Muscle of back (tissue), 11 donors: ENCODE data around the gene SP7. TPM values are rescaled to one million over a fixed set of nuclear protein-coding genes. Genes with fewer than 3 reads are reported as not detected.
A peak's percentile ranks its signal among the peaks of the same experiment; 100 is the strongest.
"Not testable (repeated sequence)": the region's sequence is repeated elsewhere in the genome, so short reads cannot be mapped to it uniquely, and the experiment has no call there.

Experiments
- DNase-seq, 3 donors: peaks; one replicate each; pipeline versions ENCODE4 v3.0.0 to v3.0.0-alpha.2; 2013
- polyA plus RNA-seq, 10 donors: library from polyadenylated mRNA; unstranded; fragments of 120-200 nt; gene quantifications; one replicate each; pipeline ENCODE4 v1.2.1, GENCODE V29; 2013; ENCODE audit not compliant: insufficient read length in 10 of 10

SP7 gene
- polyA plus RNA-seq, 10 donors, result 0.10 to 0.22 (median 0.20) TPM; not detected in 5

- DNase-seq, result no peak
These were observed 11.8 kb upstream of the SP7 start for GRCh38 chr12:53347905-53348304.

DNA sequence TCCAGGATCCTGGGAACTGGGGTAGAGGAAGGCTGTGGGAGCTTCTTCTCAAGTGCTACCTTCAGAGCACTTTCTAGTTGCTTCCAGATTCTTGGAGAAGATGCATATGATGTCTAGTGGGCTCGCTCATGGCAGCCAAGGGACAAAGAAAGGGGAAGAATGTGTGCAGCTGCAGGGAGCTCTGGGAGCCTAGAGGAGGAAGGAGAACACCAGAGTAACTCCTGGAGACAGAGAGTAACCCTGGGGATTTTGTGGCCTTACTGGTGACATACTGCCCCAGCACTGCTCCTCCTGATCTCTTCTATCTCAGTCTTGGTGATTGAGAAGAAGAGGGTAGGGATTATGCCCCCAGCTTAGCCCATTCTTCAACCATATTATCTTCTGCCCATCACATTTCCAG, 10.3 kb upstream of the SP7 start:
- no peak for DNase-seq

DNA sequence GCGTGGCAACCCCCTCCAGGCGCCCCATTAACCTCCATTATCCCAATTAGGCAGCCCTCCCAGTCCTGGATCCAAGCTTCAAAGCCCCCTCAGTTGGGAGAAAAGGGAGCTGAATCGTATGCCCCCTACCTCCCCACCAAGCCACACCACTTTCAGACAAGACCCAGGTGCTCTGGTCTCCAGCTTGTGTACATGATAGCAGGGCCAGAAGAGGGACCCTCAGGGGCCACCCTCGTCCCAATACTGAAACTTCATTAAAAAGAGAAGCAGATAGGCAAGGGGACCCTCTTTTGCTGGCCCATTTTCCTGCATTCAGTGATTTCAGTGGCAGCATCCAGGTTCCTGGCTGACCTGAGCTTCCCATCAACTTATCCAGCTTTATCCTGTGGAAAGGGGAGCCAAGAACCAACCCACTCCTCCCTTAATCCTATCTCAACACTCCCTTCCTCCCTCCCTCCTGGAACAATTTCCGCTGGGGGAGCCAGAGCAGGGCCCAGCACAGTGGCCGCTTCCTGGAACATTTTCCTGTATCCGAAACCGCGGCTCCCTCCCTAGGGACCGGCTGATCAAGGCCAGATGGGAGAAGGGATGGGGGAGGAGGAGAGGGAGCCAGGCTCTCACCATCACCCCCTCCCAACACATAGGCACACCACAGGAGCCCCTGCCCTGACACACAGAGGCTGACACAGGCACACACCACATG, 9.5 kb upstream of the SP7 start:
- DNase-seq, result peak; percentile 46 to 74 (median 71)

GRCh38 chr12:53344824-53345485, 8.8 kb upstream of the SP7 start:
- peak; percentile 80 to 95 (median 88) for DNase-seq

DNA sequence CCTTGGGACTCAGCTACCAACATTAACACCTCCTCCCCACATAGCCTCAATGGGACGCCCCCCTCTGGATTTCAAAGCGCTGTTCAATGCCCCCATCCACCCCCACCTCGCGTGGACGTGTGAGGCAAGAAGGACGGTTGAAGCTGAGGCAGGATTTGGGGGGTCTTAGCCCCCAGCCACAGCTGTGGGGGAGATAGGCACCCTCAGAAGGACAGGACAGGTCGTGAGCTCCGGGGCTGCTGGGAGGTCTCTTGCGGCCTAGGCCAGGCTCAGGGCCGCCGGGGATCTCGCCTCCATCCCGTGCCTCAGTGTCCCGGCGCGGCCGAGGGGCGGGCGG, 8.3 kb upstream of the SP7 start:
- peak in 1 of 3 donors; percentile 28 for DNase-seq

- DNase-seq, result no peak
These were observed 7.8 kb upstream of the SP7 start for GRCh38 chr12:53343969-53344368.

DNA sequence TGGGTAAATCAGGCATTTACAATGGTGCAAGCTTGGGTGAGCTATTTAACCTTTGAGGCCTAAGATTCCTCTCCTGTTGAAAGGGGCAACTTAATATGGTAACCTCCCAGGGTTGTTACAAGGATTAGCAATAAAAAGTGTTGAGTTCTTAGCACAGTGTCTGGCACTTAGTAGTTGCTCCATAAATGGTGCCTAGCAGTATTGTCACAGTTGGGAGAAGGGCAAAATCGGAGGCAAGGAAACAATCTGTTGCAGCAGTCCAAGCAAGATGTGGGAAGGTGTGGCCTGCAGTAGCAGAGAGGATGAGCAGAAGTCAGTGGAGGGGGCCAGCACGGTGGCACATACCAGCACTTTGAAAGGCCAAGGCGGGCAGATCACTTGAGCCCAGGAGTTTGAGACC, 7.3 kb upstream of the SP7 start:
- DNase-seq, result no peak

- DNase-seq, result no peak
These were observed 4.2 kb upstream of the SP7 start for GRCh38 chr12:53340398-53340797.

GRCh38 chr12:53338916-53339315, 2.8 kb upstream of the SP7 start:
- no peak for DNase-seq

DNA sequence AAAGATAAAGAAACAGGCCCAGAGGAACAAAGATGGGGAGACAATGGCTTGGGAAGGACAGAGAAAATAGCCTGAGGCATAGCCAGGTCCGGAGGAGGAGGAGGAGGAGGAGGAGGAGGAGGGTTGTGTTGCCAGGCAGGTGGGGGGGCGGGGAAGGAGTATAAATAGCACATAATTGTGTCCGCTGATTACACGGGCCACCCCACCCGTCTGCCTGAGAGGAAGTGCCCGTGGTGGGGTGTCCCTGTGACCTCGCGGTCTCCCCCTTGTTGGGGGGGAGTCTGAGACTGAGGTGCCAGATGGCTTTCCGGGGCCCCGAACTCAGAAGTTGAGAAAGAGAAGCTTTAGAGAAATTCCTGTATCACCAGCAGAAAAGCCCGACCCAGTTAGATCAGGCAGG, 1.9 kb upstream of the SP7 start:
- no peak for DNase-seq

GRCh38 chr12:53334822-53335221, 1.3 kb downstream of the SP7 start:
- no peak for DNase-seq

DNA sequence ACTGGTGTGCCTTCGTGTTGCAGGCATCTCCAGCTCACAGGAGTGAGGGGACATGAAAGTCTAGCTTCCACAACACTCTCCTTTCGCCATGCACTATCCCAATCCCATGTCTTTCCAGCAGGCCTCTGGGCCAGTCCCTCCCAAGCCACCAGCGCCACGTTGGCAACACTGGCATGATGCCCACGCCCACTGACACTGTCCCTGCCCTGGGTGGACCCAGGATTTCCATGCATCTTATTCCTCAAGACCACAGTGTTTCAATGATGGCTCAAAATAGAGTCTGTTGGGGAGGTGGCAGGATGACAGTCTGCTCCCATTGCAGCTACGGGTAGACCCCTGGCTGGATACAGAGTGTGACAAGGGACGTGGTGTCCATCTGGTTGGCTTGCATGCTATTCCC, 2.3 kb downstream of the SP7 start:
- no peak for DNase-seq

GRCh38 chr12:53333289-53333688, 2.9 kb downstream of the SP7 start:
- DNase-seq, result no peak

- DNase-seq, result no peak
These were observed 3.4 kb downstream of the SP7 start for GRCh38 chr12:53332744-53333143.

- not testable (repeated sequence) for DNase-seq
These were observed 3.8 kb downstream of the SP7 start for GRCh38 chr12:53332339-53332738.

- no peak for DNase-seq
These were observed 5.5 kb downstream of the SP7 start for GRCh38 chr12:53330671-53331070.

DNA sequence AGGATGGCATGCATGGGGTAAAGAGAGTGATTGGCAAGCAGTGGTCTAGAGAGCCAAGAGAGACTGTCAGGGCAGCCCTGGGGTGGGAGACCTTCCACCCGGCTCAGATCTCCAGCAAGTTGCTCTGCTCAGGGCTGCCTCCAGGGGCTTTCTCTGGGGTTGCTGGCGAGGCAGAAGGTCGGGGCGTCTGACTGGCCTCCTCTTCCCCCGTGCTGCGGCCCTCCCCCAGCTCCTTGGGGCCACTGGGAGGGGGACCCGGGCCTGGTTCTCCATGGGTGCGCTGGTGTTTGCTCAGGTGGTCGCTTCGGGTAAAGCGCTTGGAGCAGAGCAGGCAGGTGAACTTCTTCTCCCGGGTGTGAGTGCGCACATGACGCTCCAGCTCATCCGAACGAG, 8.1 kb downstream of the SP7 start:
- no peak for DNase-seq

DNA sequence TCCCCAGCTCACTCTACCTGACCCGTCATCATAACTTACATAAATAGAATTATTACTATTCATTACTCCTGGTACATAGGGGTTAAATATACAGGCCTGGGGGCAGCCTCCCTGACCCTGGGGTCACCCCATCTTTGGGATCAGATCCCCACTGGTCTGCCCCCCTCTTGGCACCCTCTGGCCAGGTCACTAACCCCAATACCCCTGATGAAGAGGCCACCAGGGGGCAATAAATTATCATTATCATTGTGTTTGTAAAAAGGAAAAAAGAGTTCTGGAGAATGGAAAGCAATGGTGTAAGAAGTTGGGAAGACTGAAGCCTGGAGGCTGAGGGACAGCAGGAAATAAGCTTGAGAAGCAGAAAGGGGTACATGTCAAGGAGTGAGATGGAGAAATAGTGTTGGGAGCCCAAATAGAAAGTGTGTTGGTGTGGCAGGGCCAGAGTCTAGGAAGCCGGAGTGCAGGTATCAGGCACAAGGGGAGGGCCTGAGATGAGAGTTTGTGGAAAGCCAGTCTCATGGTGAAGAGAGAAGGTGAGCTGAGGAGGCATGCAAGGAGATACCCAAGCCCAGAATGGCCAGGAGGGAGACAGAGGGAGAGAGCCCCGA, 8.6 kb downstream of the SP7 start:
- no peak for DNase-seq

DNA sequence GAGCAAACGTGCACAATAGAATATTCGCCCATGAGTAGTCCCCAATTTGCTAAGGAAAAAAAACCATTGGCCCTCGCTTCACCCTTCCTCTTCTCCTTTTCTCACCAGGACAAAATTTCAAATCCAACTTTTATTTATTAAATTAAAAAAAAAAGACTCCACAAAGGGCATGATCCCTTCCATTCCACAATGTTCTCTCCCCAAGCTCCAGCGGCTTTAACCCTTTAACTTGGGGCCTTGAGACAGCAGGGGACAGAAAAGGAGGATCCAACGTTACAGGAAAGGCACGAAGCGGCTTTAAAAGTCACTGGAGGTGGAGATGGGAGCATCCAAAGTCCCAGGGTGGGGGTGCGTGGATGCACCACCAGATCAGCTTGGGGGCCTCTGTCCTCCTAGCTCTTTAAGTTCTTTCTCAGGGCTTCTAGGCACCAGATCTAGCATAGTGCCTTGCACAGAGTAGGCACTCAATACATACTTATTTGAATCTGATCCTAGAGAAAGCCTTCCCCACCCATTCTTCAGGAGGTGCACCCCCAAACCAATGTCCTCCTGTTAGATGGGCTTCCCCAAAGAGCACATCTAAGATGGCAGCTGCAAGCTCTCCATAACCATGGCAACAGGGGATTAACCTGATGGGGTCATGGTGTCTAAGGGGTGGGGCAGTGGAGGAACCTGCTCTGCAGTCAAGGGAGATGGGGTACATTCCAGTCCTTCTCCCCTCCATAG, 9.5 kb downstream of the SP7 start:
- DNase-seq, result no peak

GRCh38 chr12:53325511-53326061, 10.6 kb downstream of the SP7 start:
- DNase-seq, result peak in 1 of 3 donors; percentile 66

DNA sequence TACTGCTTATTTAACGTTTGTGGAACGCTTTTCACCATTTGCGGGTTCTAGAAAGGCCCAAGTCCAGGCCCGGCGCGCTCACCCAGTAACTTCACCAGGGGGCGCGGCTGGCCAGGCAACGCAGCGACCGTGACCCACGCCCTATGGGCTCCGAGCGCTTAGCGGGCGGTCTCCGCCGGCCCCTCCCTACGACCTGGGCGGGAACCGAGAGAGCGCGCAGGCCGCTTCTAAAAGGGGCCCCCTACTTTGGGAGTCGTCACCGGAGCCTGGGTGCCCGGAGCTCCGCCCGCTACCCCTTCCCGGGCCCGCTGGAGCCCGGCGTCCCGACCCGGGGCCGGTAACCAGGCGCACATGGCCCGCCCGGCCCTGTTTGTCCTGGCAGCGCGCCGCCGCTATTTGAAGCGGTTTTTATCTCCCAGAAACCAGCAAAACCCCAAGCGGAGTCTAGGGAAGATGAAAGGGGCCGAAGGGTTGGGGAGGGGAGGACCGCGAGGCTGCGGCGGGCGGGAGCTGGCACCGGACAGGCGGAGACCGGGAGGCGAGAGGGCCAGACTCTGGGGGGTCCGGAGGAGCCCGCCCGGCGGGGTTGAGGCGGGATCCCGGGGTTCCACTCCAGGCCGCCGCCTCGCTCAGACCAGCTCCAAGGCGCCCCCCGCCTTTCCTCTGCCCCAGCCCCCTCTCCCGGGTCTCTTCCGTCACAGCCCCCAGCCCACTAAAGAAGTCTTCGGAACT, 11.2 kb downstream of the SP7 start:
- DNase-seq, result peak; percentile 91 to 97 (median 93)
